Transverse colon (tissue), 4 donors: Measurements from ENCODE around the gene OR10D3. TPM values are rescaled to one million over a fixed set of nuclear protein-coding genes. Genes with fewer than 3 reads are reported as not detected.

Source experiments
- DNase-seq: peaks from one replicate; pipeline ENCODE4 v3.0.0-alpha.2; 2019
- H3K27ac ChIP-seq, 4 donors: fragments of 200-600 bp; sonication (generic); 2 replicates each; pipeline ENCODE4 v1.5.1; 2016 to 2018; ENCODE audit warnings: inconsistent platforms in 4 of 4
- H3K27me3 ChIP-seq: fragments of 200-600 bp; sonication (generic); 2 replicates; pipeline ENCODE4 v1.5.1; 2017; ENCODE audit warnings: inconsistent platforms
- H3K36me3 ChIP-seq, 4 donors: fragments of 200-600 bp; sonication (generic); 2 replicates each; pipeline ENCODE4 v1.5.1; 2017 to 2019; ENCODE audit warnings: inconsistent platforms in 4 of 4
- H3K4me1 ChIP-seq, 4 donors: fragments of 200-600 bp; sonication (generic); 2 replicates each; pipeline ENCODE4 v1.5.1; 2017 to 2020; ENCODE audit warnings: inconsistent platforms in 4 of 4
- H3K4me3 ChIP-seq, 4 donors: fragments of 200-600 bp; sonication (generic); 1 replicate in 1 of 4; 2 replicates in 3 of 4; pipeline versions ENCODE4 v1.5.1 to v1.6.1; 2017 to 2019; ENCODE audit warnings: inconsistent platforms in 4 of 4
- H3K9me3 ChIP-seq, 2 donors: fragments of 200-600 bp; sonication (generic); 2 replicates each; pipeline ENCODE4 v1.5.1; 2017 to 2019; ENCODE audit warnings: inconsistent platforms in 2 of 2
- EP300 ChIP-seq: sonication (generic); formaldehyde crosslinking; IDR thresholded peaks from one replicate; pipeline ENCODE4 v1.6.1; 2017; ENCODE audit warnings: antibody characterized with exemption, low read depth
- POLR2A ChIP-seq: fragments of 450-650 bp; IDR thresholded peaks from one replicate; pipeline ENCODE4 v1.6.1; 2016; ENCODE audit warnings: antibody characterized with exemption, mild to moderate bottlenecking, moderate library complexity
- POLR2AphosphoS5 ChIP-seq, 3 donors: sonication (generic); formaldehyde crosslinking; IDR thresholded peaks; one replicate each; pipeline ENCODE4 v1.6.1; 2016; ENCODE audit warnings: antibody characterized with exemption in 3 of 3
- WGBS, 2 donors: methylation state at CpG; one replicate each; pipeline ENCODE4 v1.1.5; 2018; ENCODE audit warnings: low coverage in 1 of 2; 5-methylcytosine and 5-hydroxymethylcytosine counted together
- in situ Hi-C, 4 donors: fragments of 200-750 bp; cut with MboI; loops; one replicate each; pipeline versions ENCODE4 v1.15.0 to v1.15.1; 2017; ENCODE audit warnings: low sequenced_read_pairs in 3 of 4, low pct_ligation_motif_present in 1 of 4, low pct_unique_long_range_greater_than_20kb in 1 of 4
- intact Hi-C: fragments of 100-400 bp; cut with DNase I; formaldehyde crosslinking; loops from one replicate; pipeline ENCODE4 v1.15.1; 2023; ENCODE audit warnings: low total_unique reads
- total RNA-seq, 4 donors: library from RNA; depleted of rRNA; stranded (reverse); fragments of >200 nt; gene quantifications; one replicate each; pipeline ENCODE4 v1.1.0, GENCODE V29; 2016
- TF ChIP-seq, protein P1 (sequence below), 5 experiments: fragments of 200-600 bp in 3 of 5; fragments of 450-650 bp in 2 of 5; sonication (generic) in 3 of 5; IDR thresholded peaks; 1 replicate in 2 of 5; 2 replicates in 3 of 5; pipeline ENCODE4 v1.5.1; 2016 to 2017; ENCODE audit warnings: antibody characterized with exemption in 5 of 5, inconsistent platforms in 3 of 5, mild to moderate bottlenecking in 2 of 5, moderate library complexity in 1 of 5

Gene OR10D3
- total RNA-seq, 4 donors from 2014 or later = not detected

DNA sequence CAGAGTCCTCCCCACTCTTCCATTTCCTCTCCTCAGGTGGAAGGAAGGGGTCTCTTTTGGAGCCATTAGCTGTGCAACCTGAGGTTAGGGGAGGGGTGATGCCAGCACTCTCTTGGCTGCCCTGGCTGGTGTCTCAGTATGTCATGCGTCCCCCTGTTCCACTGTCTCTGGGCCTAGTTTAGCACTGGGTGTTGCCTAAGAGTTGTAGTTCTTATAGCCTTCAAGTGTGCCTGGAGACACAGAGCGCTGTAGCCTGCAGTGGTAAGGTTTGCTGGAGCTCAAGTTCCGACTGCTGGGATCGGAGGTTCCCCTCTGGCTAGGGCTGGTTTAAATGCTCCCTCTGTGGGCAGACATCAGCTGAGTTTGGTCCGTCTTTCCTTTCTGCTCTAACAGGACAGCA is 20.9 kb downstream of the OR10D3 start:
- intact Hi-C loops (no loop called here), in situ Hi-C loops (no loop called here)
- Histone ChIP-seq H3K9me3 (no peaks in the 10 kb centered on the region), H3K4me3 (no peak overlapping the region), H3K27me3 (no peaks in the 10 kb centered on the region), H3K36me3 (no peaks in the 10 kb centered on the region), H3K4me1 (no peaks in the 10 kb centered on the region), H3K27ac (no peak overlapping the region)
- no peak for TF ChIP-seq EP300
- no peak for TF ChIP-seq POLR2AphosphoS5 (IDR thresholded peaks at IDR 0.05)
- TF ChIP-seq, protein P1, sequence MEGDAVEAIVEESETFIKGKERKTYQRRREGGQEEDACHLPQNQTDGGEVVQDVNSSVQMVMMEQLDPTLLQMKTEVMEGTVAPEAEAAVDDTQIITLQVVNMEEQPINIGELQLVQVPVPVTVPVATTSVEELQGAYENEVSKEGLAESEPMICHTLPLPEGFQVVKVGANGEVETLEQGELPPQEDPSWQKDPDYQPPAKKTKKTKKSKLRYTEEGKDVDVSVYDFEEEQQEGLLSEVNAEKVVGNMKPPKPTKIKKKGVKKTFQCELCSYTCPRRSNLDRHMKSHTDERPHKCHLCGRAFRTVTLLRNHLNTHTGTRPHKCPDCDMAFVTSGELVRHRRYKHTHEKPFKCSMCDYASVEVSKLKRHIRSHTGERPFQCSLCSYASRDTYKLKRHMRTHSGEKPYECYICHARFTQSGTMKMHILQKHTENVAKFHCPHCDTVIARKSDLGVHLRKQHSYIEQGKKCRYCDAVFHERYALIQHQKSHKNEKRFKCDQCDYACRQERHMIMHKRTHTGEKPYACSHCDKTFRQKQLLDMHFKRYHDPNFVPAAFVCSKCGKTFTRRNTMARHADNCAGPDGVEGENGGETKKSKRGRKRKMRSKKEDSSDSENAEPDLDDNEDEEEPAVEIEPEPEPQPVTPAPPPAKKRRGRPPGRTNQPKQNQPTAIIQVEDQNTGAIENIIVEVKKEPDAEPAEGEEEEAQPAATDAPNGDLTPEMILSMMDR (IDR thresholded peaks at IDR 0.05) = no peak
- 83% methylated on average over 5 of the region's 5 CpGs; no CpG with 5 or more reads in 1 of the 2 donors for WGBS, 2 donors
- no peak for DNase-seq

DNA sequence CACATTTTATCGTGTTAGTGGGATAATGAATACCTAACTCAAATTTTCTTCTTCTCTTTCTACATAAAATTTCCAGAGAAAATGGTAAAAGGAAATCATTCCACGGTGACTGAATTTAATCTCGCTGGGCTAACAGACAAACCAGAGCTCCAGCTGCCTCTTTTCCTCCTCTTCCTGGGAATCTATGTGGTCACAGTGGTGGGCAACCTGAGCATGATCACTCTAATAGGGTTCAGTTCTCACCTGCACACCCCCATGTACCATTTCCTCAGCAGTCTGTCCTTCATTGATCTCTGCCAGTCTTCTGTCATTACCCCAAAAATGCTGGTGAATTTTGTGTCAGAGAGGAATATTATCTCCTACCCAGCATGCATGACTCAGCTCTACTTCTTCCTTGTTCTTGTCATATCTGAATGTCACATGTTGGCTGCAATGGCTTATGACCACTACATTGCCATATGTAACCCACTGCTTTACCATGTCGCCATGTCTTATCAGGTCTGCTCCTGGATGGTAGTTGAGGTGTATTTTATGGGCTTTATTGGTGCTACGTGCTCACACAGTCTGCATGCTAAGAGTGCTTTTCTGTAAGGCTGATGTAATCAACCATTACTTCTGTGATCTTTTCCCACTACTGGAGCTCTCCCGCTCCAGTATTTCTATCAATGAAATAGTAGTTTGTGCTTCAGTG is 24.1 kb downstream of the OR10D3 start:
- Histone ChIP-seq H3K27ac (no peak overlapping the region), H3K4me3 (no peak overlapping the region), H3K4me1 (no peaks in the 10 kb centered on the region), H3K9me3 (no peaks in the 10 kb centered on the region), H3K36me3 (no peaks in the 10 kb centered on the region), H3K27me3 (no peaks in the 10 kb centered on the region)
- in situ Hi-C loops = no loop called here
- no peak for DNase-seq
- 78 to 82% methylated on average over 5 to 6 of the region's 6 CpGs for WGBS, 2 donors
- intact Hi-C loops = no loop called here
- TF ChIP-seq EP300 (no peak), POLR2A (no peak), POLR2AphosphoS5 (IDR thresholded peaks at IDR 0.05) (no peak)
- TF ChIP-seq, protein P1 (IDR thresholded peaks at IDR 0.05) = no peak

DNA sequence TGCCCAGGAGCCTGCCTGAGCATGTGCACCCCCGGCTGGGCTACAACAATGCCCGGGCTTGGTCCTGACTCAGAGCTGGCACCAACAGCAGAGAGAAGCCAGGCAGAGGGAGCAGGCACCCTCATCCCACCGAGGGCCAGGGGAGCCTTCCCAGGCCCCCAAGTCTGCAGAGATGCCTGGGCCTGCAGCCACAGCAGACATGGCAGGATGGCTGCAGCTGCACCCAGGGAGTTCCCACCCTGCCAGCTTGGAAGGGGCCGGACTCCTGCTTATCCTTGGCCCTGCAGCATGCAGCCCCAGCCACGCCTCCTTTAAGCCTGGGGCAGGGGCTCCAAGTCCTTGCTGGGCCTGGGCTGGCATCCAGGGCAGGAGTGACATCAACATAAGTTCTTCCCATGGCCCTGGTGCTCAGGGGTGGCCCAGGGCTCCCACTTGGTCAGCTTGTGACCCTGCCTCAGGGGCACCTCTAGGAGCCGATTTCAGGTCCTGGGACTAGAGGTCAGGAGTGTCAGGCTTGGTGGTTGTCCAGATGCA is 26.7 kb downstream of the OR10D3 start:
- DNase-seq = no peak
- Histone ChIP-seq H3K4me3 (no peak overlapping the region), H3K27ac (no peak overlapping the region), H3K4me1 (no peaks in the 10 kb centered on the region), H3K36me3 (no peaks in the 10 kb centered on the region), H3K9me3 (no peaks in the 10 kb centered on the region), H3K27me3 (no peaks in the 10 kb centered on the region)
- intact Hi-C loops (no loop called here), in situ Hi-C loops (no loop called here)
- no peak for TF ChIP-seq POLR2AphosphoS5 (IDR thresholded peaks at IDR 0.05)
- no peak for TF ChIP-seq EP300
- TF ChIP-seq POLR2A = no peak
- TF ChIP-seq, protein P1 (IDR thresholded peaks at IDR 0.05) = no peak
- 80% methylated on average over 1 of the region's 6 CpGs; no CpG with 5 or more reads in 1 of the 2 donors for WGBS, 2 donors

DNA sequence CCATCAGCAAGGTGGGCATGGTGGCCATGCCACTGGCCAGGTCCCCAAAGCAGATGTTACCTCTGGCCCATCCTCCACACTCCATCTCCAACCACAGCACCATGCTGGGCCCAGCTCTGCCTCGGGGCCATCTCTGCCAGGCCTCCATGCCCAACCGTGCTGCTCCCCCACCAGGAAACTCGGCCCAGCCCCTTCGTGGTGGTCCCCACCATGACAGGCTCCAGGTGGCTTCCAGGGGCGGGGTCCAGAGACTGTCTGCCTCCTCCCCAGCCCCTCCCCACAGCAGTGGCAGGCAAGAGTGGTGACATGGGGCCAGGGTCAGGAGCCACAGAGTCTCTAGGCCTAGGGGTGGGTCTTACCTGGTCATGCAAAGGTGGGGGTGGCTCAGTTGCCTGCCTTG is 27.3 kb downstream of the OR10D3 start:
- no peaks in the 10 kb centered on the region for H3K36me3 ChIP-seq
- intact Hi-C loops = no loop called here
- no peaks in the 10 kb centered on the region for H3K4me1 ChIP-seq
- in situ Hi-C loops = no loop called here
- no peaks in the 10 kb centered on the region for H3K27me3 ChIP-seq
- H3K9me3 ChIP-seq = no peaks in the 10 kb centered on the region
- no peak overlapping the region for H3K27ac ChIP-seq
- TF ChIP-seq, protein P1 (IDR thresholded peaks at IDR 0.05) = no peak
- no peak for TF ChIP-seq POLR2AphosphoS5 (IDR thresholded peaks at IDR 0.05)
- no peak for TF ChIP-seq POLR2A
- no peak for TF ChIP-seq EP300
- no peak for DNase-seq
- H3K4me3 ChIP-seq = no peak overlapping the region
- 77% methylated on average over 5 of the region's 5 CpGs; no CpG with 5 or more reads in 1 of the 2 donors for WGBS, 2 donors
